Effector memory CD8-positive, alpha-beta T cell (primary cell): Measurements from ENCODE around the gene PIK3AP1.
"Not testable (repeated sequence)": the region's sequence is repeated elsewhere in the genome, so short reads cannot be mapped to it uniquely, and the experiment has no call there.

Experiments
- ATAC-seq: fragments of 150-1000 bp; cut with Tn5 transposase; replicated peaks from 2 replicates; pipeline ENCODE4 v1.10.0; 2021; ENCODE audit warnings: mild to moderate bottlenecking, moderate library complexity
- DNase-seq, 3 experiments: peaks; one replicate each; pipeline ENCODE4 v3.0.0; 2021
- H3K27ac Mint-ChIP-seq, 2 donors: one replicate each; pipeline ENCODE4 v1.8.0; 2022; ENCODE audit warnings: mild to moderate bottlenecking in 2 of 2, mixed read lengths in 2 of 2, moderate library complexity in 2 of 2
- H3K27me3 Mint-ChIP-seq, 2 donors: one replicate each; pipeline ENCODE4 v1.8.0; 2022; ENCODE audit warnings: mixed read lengths in 2 of 2
- H3K36me3 Mint-ChIP-seq: one replicate; pipeline ENCODE4 v1.8.0; 2022; ENCODE audit warnings: mild to moderate bottlenecking, moderate library complexity, mixed read lengths; ENCODE audit not compliant: insufficient read depth
- H3K4me1 Mint-ChIP-seq, 2 donors: one replicate each; pipeline ENCODE4 v1.8.0; 2022; ENCODE audit warnings: low read depth in 2 of 2, mixed read lengths in 2 of 2
- H3K4me3 Mint-ChIP-seq, 2 donors: one replicate each; pipeline ENCODE4 v1.8.0; 2022; ENCODE audit warnings: mild to moderate bottlenecking in 2 of 2, mixed read lengths in 2 of 2, moderate library complexity in 2 of 2
- H3K9me3 Mint-ChIP-seq, 2 donors: one replicate each; pipeline ENCODE4 v1.8.0; 2022; ENCODE audit warnings: mixed read lengths in 2 of 2

Gene PIK3AP1

GRCh38 chr10:96573036-96573435 is 147.3 kb downstream of the PIK3AP1 start:
- Mint-ChIP-seq H3K4me3 (no peak overlapping the region), H3K27ac (no peak overlapping the region), H3K27me3 (no peaks in the 10 kb centered on the region), H3K9me3 (no peaks in the 10 kb centered on the region), H3K4me1 (peaks cover 33 to 77% of the 10 kb centered on the region in 2 donors), H3K36me3 (peaks cover 47% of the 10 kb centered on the region)
- no peak for DNase-seq
- ATAC-seq = no peak

- Mint-ChIP-seq H3K4me3 (no peak overlapping the region), H3K9me3 (no peaks in the 10 kb centered on the region), H3K4me1 (peaks cover 34 to 74% of the 10 kb centered on the region in 2 donors), H3K36me3 (peaks cover 50% of the 10 kb centered on the region), H3K27me3 (no peaks in the 10 kb centered on the region), H3K27ac (no peak overlapping the region)
- peak; percentile 32 for ATAC-seq
- DNase-seq = no peak
These were observed 149.0 kb downstream of the PIK3AP1 start for GRCh38 chr10:96570983-96571964.

GRCh38 chr10:96570511-96570910 is 149.8 kb downstream of the PIK3AP1 start:
- Mint-ChIP-seq H3K27me3 (no peaks in the 10 kb centered on the region), H3K27ac (no peak overlapping the region), H3K4me1 (peaks cover 34 to 79% of the 10 kb centered on the region in 2 donors), H3K9me3 (no peaks in the 10 kb centered on the region), H3K36me3 (peaks cover 45% of the 10 kb centered on the region), H3K4me3 (peak overlapping the region in 1 of 2 donors; percentile 30)
- ATAC-seq (no peak), DNase-seq (no peak)

GRCh38 chr10:96568402-96568801 is 151.9 kb downstream of the PIK3AP1 start:
- ATAC-seq (no peak), DNase-seq (no peak)
- no peaks in the 10 kb centered on the region for H3K27me3 Mint-ChIP-seq
- peaks cover 25 to 63% of the 10 kb centered on the region in 2 donors for H3K4me1 Mint-ChIP-seq
- peak overlapping the region; percentile 80 to 84 for H3K27ac Mint-ChIP-seq
- peak overlapping the region in 1 of 2 donors; percentile 13 for H3K4me3 Mint-ChIP-seq
- no peaks in the 10 kb centered on the region for H3K9me3 Mint-ChIP-seq
- H3K36me3 Mint-ChIP-seq = peaks cover 46% of the 10 kb centered on the region

GRCh38 chr10:96565774-96566173 is 154.5 kb downstream of the PIK3AP1 start:
- ATAC-seq (no peak), DNase-seq (no peak)
- Mint-ChIP-seq H3K4me1 (peaks cover 24 to 48% of the 10 kb centered on the region in 2 donors), H3K27me3 (no peaks in the 10 kb centered on the region), H3K36me3 (peaks cover 47% of the 10 kb centered on the region), H3K4me3 (no peak overlapping the region), H3K27ac (no peak overlapping the region), H3K9me3 (no peaks in the 10 kb centered on the region)

- H3K27ac Mint-ChIP-seq = no peak overlapping the region
- no peak for ATAC-seq
- DNase-seq = no peak
- no peaks in the 10 kb centered on the region for H3K27me3 Mint-ChIP-seq
- no peaks in the 10 kb centered on the region for H3K9me3 Mint-ChIP-seq
- peaks cover 47% of the 10 kb centered on the region for H3K36me3 Mint-ChIP-seq
- peaks cover 2 to 13% of the 10 kb centered on the region in 2 donors for H3K4me1 Mint-ChIP-seq
- H3K4me3 Mint-ChIP-seq = no peak overlapping the region
These were observed 159.1 kb downstream of the PIK3AP1 start for GRCh38 chr10:96560966-96561887.

GRCh38 chr10:96560489-96560888 is 159.8 kb downstream of the PIK3AP1 start:
- Mint-ChIP-seq H3K9me3 (no peaks in the 10 kb centered on the region), H3K36me3 (peaks cover 47% of the 10 kb centered on the region), H3K4me1 (peaks cover 2 to 8% of the 10 kb centered on the region in 2 donors), H3K27me3 (no peaks in the 10 kb centered on the region), H3K4me3 (no peak overlapping the region), H3K27ac (no peak overlapping the region)
- ATAC-seq = no peak
- DNase-seq = no peak

- H3K36me3 Mint-ChIP-seq = peaks cover 29% of the 10 kb centered on the region
- H3K9me3 Mint-ChIP-seq = no peaks in the 10 kb centered on the region
- peak; percentile 24 for ATAC-seq
- DNase-seq = no peak
- no peaks in the 10 kb centered on the region for H3K27me3 Mint-ChIP-seq
- no peak overlapping the region for H3K4me3 Mint-ChIP-seq
- H3K4me1 Mint-ChIP-seq = peaks cover 0 to 4% of the 10 kb centered on the region in 2 donors
- no peak overlapping the region for H3K27ac Mint-ChIP-seq
These were observed 164.3 kb downstream of the PIK3AP1 start for GRCh38 chr10:96556003-96556402.

- Mint-ChIP-seq H3K4me3 (no peak overlapping the region), H3K4me1 (no peaks in the 10 kb centered on the region), H3K27ac (no peak overlapping the region), H3K9me3 (no peaks in the 10 kb centered on the region), H3K27me3 (no peaks in the 10 kb centered on the region), H3K36me3 (peaks cover 24% of the 10 kb centered on the region)
- DNase-seq (no peak), ATAC-seq (no peak)
These were observed 165.0 kb downstream of the PIK3AP1 start for GRCh38 chr10:96555330-96555729.

GRCh38 chr10:96548589-96548988 is 171.7 kb downstream of the PIK3AP1 start:
- DNase-seq (no peak), ATAC-seq (no peak)
- no peaks in the 10 kb centered on the region for H3K9me3 Mint-ChIP-seq
- H3K4me3 Mint-ChIP-seq = no peak overlapping the region
- H3K27me3 Mint-ChIP-seq = no peaks in the 10 kb centered on the region
- H3K4me1 Mint-ChIP-seq = peaks cover 6 to 14% of the 10 kb centered on the region in 2 donors
- H3K36me3 Mint-ChIP-seq = peaks cover 65% of the 10 kb centered on the region
- no peak overlapping the region for H3K27ac Mint-ChIP-seq

GRCh38 chr10:96545558-96545957 is 174.8 kb downstream of the PIK3AP1 start:
- not testable (repeated sequence) for H3K27me3 Mint-ChIP-seq, ATAC-seq, H3K4me3 Mint-ChIP-seq, H3K9me3 Mint-ChIP-seq, DNase-seq, H3K27ac Mint-ChIP-seq
- peaks cover 11 to 23% of the 10 kb centered on the region in 2 donors for H3K4me1 Mint-ChIP-seq
- peaks cover 82% of the 10 kb centered on the region for H3K36me3 Mint-ChIP-seq
